HG03521 (cell line): ENCODE results near the gene SRRT.

Source experiments
- ATAC-seq: cut with Tn5 transposase; IDR thresholded peaks from one replicate; pipeline ENCODE4 v1.9.1; 2021; ENCODE audit warnings: mild to moderate bottlenecking, moderate library complexity; ENCODE audit not compliant: unreplicated experiment

Gene SRRT

DNA sequence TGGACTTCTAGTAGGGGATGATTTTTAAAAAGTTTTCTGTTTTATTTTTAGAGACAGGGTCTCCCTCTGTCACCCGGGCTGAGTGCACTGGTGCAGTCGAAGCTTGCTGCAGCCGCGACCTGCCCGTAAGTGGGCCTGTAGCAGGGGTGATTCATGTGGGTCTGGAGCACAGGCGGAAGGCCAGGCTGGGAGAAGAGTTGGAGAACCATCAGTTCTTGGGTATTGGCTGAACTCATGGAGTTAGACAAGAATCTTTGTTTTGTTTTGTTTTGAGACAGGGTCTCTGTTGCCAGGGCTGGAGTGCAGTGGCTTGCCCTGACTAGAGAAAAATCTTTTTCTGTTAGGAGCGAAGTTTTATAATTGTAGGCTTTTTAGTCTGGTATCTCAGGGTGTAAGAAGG is 5.7 kb downstream of the SRRT start:
- ATAC-seq = no peak

- ATAC-seq = no peak
Observed at GRCh38 chr7:100881136-100881535, 6.2 kb downstream of the SRRT start.

- ATAC-seq = no peak
Observed at GRCh38 chr7:100882201-100882600, 7.3 kb downstream of the SRRT start.

- no peak for ATAC-seq
Observed at GRCh38 chr7:100882785-100883526, 8.1 kb downstream of the SRRT start.

DNA sequence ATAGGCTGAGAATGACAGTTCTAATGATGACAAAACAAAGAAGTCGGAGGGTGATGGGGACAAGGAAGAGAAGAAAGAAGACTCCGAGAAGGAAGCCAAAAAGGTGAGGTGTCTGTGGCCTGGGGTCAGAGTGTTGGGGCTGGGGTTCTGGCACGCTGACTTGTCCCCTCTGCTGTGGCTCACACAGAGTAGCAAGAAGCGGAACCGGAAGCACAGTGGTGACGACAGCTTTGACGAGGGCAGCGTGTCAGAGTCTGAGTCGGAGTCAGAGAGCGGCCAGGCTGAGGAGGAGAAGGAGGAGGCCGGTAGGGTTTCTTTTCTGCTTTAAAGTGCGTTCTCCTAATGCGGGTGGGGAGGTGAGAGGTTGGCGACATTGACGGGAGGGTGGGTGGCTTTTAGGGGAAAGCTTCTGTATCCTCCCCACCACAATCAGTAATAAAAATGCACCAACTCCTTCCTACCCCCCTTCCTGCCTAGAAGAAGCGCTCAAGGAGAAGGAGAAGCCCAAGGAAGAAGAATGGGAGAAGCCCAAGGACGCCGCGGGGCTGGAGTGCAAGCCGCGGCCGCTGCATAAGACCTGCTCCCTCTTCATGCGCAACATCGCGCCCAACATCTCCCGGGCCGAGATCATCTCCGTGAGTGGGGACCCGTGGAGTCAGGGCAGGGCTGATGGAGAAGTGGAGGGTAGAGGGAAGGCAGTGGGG is 10.0 kb downstream of the SRRT start:
- no peak for ATAC-seq

DNA sequence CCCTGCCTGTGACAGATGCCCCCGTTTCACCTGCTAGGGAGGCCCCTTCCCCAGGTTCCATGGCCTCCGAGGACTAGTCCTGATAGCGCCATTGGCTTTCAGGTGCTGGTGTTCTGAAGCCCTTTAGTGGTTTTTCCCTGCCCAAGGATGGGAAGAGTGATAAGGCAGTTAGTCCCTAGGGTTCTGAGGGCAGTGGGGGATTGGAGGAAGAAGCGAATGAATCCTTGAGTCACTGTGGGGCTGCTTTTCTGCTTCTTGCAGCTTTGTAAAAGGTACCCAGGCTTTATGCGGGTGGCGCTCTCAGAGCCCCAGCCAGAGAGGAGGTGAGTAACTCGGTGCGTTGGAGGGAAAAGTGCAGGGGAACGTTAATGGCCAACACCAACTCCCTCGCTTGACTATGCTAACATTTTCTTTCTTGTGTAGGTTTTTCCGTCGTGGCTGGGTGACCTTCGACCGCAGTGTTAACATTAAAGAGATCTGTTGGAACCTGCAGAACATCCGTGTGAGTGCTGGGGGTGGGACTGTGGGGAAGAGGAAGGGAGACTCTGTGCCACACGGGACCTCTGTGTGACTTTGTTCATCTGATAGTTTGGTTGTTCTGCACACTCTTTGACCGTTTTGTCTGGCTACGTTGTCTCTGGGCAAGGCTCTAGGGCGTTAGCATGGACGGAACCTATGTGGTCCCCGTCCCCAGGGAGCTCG is 10.7 kb downstream of the SRRT start:
- no peak for ATAC-seq

DNA sequence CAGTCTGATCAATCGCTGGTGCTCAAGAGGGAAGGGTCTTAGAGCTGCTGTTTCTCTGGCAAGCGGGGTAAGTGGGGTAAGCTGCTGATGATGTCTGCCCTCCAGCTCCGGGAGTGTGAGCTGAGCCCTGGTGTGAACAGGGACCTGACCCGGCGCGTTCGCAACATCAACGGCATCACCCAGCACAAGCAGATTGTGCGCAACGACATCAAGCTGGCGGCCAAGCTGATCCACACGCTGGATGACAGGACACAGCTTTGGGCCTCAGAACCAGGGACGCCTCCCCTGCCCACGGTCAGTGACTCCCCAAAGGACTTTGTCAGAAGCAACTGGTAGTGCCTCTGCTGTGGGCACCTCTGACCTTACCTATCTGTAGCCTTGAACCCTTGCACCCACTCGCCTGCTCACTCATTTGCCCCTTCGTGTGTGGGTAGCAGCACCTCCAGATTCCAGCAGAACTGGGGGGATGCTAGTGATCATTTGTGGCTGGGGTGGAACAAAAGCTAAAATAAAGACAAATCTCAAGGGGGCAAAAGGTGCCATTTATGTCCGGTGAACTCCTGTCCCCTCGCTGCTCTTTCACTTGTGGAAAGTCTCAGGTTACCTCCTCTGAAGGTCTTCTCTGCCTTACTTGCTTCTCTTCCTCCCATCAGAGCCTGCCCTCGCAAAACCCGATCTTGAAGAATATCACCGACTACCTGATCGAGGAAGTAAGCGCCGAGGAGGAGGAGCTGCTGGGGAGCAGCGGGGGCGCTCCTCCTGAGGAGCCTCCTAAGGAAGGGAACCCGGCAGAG is 11.4 kb downstream of the SRRT start:
- no peak for ATAC-seq

DNA sequence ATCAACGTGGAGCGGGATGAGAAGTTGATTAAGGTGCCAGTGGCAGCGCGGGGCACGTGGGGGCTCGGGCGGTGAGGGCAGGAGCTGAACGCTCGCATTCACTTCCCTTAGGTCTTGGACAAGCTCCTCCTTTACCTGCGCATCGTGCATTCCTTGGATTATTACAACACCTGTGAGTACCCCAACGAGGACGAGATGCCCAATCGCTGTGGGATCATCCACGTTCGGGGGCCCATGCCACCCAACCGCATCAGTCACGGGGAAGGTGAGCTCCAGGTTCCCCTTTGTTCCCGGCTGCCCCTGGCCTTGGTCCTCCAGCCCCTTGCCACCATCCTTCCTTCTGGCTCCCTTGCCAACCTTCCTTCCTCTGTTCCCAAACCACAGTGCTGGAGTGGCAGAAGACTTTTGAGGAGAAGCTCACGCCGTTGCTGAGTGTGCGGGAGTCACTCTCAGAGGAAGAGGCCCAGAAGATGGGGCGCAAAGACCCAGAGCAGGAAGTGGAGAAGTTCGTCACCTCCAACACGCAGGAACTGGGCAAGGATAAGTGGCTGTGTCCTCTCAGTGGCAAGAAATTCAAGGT is 12.1 kb downstream of the SRRT start:
- ATAC-seq = no peak

- peak; percentile 30 for ATAC-seq
Observed at GRCh38 chr7:100887516-100888290, 12.8 kb downstream of the SRRT start.

GRCh38 chr7:100888291-100888987 is 13.5 kb downstream of the SRRT start:
- no peak for ATAC-seq

- ATAC-seq = no peak
Observed at GRCh38 chr7:100888988-100889750, 14.3 kb downstream of the SRRT start, which contains the start of gene UFSP1. Gene UFSP1 (minus strand): TSS chr7:100889715. CDS start chr7:100889271, 444 bp downstream.

GRCh38 chr7:100890653-100891567 is 16.0 kb downstream of the SRRT start:
- ATAC-seq = no peak

DNA sequence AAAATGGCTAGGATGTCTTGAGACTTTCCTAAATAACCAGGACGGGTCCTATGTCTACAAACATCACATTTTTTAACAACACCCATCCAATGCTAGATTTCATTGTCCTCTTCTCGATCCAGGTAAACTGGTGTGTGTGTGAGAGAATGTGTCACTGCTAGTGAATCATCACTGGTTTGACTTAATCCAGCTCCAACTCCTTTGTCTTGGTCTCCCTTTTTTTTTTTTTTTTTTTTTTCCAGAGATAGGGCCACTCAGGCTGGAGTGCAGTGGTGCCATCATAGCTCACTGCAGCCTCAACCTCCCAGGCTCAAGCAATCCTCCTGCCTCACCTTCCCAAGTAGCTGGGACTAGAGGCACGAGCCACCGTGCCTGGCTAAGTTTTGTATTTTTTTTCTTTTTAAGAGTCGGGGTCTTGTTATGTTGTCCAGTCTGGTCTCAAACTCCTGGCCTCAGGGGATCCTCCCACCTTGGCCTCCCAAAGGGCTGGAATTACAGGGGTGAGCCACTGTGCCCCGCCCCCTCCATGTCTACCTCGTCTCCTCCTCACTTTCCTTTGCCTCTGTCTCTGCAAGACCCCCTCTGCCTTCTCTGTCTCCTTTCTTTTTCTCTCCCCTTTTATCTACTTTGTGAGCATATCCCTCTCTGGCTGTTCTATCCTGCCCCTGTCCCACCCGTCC is 16.8 kb downstream of the SRRT start:
- ATAC-seq = no peak

DNA sequence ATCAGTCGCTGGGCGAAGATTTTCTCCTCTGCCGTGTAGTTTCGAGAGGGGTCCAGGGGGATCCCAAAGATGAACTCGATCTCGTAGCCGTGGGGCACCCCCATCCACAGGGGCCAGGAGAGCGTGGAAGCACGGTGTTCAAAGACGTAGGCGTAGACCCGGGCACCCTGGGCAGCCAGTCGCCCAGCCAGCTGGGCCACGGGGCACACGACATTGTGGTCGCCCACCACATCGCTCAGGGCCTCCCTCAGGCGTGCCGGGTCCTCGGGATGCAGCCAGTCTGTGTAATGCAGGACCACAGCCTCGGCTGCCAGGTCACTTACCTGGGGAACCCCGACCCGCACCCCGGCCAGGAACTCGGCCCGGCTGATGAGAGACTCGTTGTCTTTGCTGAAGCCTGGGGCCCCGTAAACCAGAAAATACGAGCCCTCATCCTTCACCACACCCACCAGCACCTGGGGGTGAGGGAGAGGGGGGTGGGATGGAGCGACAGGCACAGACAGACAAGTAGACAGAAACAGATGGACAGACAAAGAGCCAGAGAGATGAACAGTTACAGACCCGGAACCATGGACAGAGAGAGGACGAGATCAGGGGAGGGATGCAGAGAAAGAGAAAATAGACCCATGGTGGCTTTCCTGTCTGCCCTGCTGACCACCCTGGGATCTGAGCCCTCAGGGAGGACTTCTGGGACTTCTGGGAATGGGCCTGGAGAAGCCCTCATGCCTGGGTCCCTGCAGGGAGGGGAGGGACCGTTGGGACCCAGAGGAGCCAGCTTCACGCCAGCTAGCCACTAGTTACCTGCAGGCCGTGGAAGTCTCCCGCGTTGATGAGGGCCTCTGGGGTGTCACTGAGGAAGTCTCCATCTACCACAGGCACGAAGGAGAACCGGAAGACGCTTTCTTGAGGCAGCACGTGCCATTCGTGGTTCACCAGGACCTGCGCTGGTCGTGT is 17.7 kb downstream of the SRRT start:
- ATAC-seq = no peak

DNA sequence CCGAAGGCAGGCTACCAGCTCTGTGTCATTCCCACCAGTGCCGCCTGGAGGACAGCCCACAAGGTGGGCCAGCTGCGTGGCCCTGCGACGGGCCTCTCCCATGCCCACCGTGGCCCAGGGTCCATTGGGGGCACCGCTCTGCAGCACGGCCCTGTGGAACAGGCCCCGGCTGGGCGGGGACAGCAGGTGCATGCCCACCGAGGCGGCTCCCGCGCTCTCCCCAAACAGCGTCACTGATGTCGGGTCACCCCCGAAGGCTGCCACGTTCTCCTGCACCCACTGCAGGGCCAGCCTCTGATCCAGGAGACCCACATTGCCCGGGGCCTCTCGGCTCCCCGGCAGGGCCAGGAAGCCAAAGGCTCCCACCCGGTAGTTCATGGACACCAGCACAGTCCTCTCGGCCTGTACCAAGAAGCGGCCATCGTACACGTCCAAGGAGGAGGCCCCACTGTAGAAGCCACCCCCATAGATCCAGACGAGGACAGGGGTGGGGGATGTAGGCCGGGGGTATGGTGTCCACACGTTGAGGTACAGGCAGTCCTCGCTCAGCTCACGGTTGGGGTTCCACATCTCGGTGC is 18.5 kb downstream of the SRRT start:
- ATAC-seq = no peak
